ENCODE measurements around the gene UNC13A. TPM values are rescaled to one million over a fixed set of nuclear protein-coding genes. Genes with fewer than 3 reads are reported as not detected.

UNC13A gene
- total RNA-seq: under 1 TPM; under 0.01 to 0.40 (median 0.15) TPM

DNA sequence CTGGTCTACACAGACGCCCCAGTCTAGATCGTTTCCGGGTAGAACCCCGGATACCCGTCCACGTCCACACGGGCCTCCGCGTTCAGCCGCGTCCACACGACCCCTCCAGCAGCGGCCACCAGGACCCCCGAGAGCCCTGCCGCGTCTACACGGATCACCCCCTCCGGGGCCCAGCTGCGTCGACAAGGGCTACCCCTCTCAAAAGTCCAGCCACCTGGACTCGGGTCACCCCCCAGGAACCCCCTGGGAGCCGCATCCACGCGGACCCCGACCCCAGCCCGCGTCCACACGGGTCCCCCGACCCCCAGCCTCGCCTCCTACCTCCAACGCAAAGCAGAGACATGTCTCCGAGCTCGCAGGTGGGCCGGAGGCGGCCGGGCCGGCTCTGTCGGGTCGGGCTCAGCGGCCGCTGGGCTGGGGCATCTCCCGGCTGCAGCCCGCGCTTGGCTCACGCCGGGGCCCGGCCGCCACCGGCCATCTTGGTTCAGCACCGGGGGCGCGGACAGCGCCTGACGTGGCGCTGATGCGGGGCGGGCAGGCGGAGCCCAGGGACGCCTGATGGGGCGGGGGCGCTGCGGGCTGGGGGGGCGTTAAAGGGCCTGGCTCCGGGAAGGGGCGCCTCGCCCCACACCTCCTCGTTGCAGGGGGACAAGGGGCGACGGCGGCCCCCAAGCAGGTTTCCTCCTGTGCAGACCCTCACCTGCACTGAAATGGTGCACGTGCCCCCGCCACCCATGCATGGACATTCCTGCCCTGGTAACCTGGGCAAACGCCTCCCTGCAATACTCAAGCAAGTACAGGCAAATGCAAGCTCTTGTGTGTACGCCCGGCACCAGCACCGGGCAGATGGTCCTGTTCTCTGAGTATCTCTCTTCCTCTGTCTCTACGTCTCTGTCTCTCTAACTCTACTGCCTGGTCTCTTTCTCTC, at the start of gene UNC13A:
Gene UNC13A (minus strand): TSS at position 498 of the 928 bp plus-strand sequence. CDS start 155 bp downstream, at position 343.
- H3K27me3 ChIP-seq: peaks cover 99% of the 10 kb centered on the region
- WGBS, 2 donors (ENCODE audit: low coverage in 1 of 2): 7 to 10% methylated on average over 4 to 6 of the region's 77 CpGs

GRCh38 chr19:17737690-17738153, 49.6 kb upstream of the UNC13A start:
- Histone ChIP-seq H3K4me3 (no peak overlapping the region), H3K27ac (no peak overlapping the region), H3K36me3 (peaks cover 0 to 56% of the 10 kb centered on the region in 2 donors), H3K9me3 (no peaks in the 10 kb centered on the region), H3K27me3 (no peaks in the 10 kb centered on the region), H3K4me1 (no peaks in the 10 kb centered on the region)
- no peak for ATAC-seq
- TF ChIP-seq EP300 (IDR thresholded peaks at IDR 0.05) (no peak), POLR2A (IDR thresholded peaks at IDR 0.05) (no peak), POLR2AphosphoS5 (IDR thresholded peaks at IDR 0.05) (no peak)
- TF ChIP-seq, protein P1, sequence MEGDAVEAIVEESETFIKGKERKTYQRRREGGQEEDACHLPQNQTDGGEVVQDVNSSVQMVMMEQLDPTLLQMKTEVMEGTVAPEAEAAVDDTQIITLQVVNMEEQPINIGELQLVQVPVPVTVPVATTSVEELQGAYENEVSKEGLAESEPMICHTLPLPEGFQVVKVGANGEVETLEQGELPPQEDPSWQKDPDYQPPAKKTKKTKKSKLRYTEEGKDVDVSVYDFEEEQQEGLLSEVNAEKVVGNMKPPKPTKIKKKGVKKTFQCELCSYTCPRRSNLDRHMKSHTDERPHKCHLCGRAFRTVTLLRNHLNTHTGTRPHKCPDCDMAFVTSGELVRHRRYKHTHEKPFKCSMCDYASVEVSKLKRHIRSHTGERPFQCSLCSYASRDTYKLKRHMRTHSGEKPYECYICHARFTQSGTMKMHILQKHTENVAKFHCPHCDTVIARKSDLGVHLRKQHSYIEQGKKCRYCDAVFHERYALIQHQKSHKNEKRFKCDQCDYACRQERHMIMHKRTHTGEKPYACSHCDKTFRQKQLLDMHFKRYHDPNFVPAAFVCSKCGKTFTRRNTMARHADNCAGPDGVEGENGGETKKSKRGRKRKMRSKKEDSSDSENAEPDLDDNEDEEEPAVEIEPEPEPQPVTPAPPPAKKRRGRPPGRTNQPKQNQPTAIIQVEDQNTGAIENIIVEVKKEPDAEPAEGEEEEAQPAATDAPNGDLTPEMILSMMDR (IDR thresholded peaks at IDR 0.05): no peak
- 73% methylated on average over 3 to 6 of the region's 7 CpGs for WGBS, 2 donors (ENCODE audit: low coverage in 1 of 2)

More for the DNA sequence above, at the start of gene UNC13A:
- no peak within 1 kb of the TSS for H3K27ac ChIP-seq
- H3K9me3 ChIP-seq: no peaks in the 10 kb centered on the region
- TF ChIP-seq POLR2A (IDR thresholded peaks at IDR 0.05): no peak
- no peak for TF ChIP-seq POLR2AphosphoS5 (IDR thresholded peaks at IDR 0.05)
- TF ChIP-seq, protein P1 (IDR thresholded peaks at IDR 0.05): no peak
- no peaks in the 10 kb centered on the region for H3K36me3 ChIP-seq
- ATAC-seq: no peak
- H3K4me3 ChIP-seq: no peak within 1 kb of the TSS
- peaks cover 0 to 30% (median 18%) of the 10 kb centered on the region in 3 donors for H3K4me1 ChIP-seq

GRCh38 chr19:17735410-17735809, 47.3 kb upstream of the UNC13A start:
- WGBS, 2 donors (ENCODE audit: low coverage in 1 of 2): 83 to 88% methylated on average over 2 to 3 of the region's 5 CpGs
- Histone ChIP-seq H3K27ac (no peak overlapping the region), H3K36me3 (peaks cover 0 to 79% of the 10 kb centered on the region in 2 donors), H3K27me3 (no peaks in the 10 kb centered on the region), H3K9me3 (no peaks in the 10 kb centered on the region), H3K4me3 (no peak overlapping the region), H3K4me1 (no peaks in the 10 kb centered on the region)
- no peak for ATAC-seq
- no peak for TF ChIP-seq EP300 (IDR thresholded peaks at IDR 0.05)
- no peak for TF ChIP-seq POLR2A (IDR thresholded peaks at IDR 0.05)
- no peak for TF ChIP-seq POLR2AphosphoS5 (IDR thresholded peaks at IDR 0.05)
- TF ChIP-seq, protein P1 (IDR thresholded peaks at IDR 0.05): no peak

DNA sequence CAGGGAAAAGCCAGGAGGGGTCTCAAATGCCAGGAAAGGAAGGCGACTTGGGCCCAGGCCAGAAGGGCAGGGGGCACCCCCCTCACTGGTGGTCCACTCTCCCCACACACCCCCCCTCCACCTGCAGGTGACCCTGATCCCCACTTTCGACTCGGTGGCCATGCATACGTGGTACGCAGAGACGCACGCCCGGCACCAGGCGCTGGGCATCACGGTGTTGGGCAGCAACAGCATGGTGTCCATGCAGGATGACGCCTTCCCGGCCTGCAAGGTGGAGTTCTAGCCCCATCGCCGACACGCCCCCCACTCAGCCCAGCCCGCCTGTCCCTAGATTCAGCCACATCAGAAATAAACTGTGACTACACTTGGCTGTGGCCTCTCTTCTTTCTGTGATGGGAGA, 46.0 kb upstream of the UNC13A start:
- WGBS, 2 donors (ENCODE audit: low coverage in 1 of 2): 79% methylated on average over 5 of the region's 16 CpGs; no CpG with 5 or more reads in 1 of the 2 donors
- H3K27ac ChIP-seq: no peak overlapping the region
- peaks cover 0 to 92% of the 10 kb centered on the region in 2 donors for H3K36me3 ChIP-seq
- H3K27me3 ChIP-seq: no peaks in the 10 kb centered on the region
- ATAC-seq: no peak
- no peaks in the 10 kb centered on the region for H3K4me1 ChIP-seq
- H3K9me3 ChIP-seq: no peaks in the 10 kb centered on the region
- no peak for TF ChIP-seq EP300 (IDR thresholded peaks at IDR 0.05)
- no peak for TF ChIP-seq POLR2AphosphoS5 (IDR thresholded peaks at IDR 0.05)
- TF ChIP-seq POLR2A (IDR thresholded peaks at IDR 0.05): no peak
- TF ChIP-seq, protein P1 (IDR thresholded peaks at IDR 0.05): no peak
- H3K4me3 ChIP-seq: no peak overlapping the region

Measured in gastroesophageal sphincter (tissue), 4 donors.